ENCODE data around the gene SRSF12.
"Not testable (repeated sequence)": the region's sequence is repeated elsewhere in the genome, so short reads cannot be mapped to it uniquely, and the experiment has no call there.

The SRSF12 gene

DNA sequence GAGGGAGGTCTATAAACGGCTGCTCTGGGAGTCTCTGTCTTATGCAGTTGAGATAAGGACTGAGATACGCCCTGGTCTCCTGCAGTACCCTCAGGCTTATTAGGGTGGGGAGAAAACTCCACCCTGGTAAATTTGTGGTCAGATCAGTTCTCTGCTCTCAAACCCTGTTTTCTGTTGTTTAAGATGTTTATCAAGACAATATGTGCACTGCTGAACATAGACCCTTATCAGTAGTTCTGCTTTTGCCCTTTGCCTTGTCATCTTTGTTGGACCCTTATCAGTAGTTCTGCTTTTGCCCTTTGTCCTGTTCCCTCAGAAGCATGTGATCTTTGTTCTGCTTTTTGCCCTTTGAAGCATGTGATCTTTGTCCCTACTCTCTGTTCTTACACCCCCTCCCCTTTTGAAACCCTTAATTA, 10.4 kb upstream of the SRSF12 start:
- DNase-seq (ENCODE audit: low read depth) = not testable (repeated sequence)

DNA sequence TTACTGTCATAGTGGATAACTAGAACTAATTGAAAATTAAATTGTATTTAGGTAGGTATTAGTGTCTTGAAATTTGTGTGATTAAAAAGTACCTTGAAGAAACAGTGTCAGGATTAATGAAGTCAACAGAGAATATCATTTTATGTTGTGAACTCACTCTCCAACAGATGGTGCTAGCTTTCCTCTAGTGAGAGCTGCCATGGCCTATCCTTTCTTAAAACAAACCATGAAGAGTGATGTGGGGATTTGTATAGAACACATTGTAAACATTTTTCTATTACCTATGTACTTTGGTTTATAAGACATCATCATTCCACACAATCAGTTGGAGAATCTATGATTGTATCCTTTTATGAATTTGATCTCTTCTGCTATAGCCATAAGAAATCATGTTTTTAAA, 4.8 kb upstream of the SRSF12 start:
- DNase-seq (ENCODE audit: low read depth) = no peak

- no peak for DNase-seq (ENCODE audit: low read depth)
These were observed 4.1 kb upstream of the SRSF12 start for GRCh38 chr6:89121934-89122333.

DNA sequence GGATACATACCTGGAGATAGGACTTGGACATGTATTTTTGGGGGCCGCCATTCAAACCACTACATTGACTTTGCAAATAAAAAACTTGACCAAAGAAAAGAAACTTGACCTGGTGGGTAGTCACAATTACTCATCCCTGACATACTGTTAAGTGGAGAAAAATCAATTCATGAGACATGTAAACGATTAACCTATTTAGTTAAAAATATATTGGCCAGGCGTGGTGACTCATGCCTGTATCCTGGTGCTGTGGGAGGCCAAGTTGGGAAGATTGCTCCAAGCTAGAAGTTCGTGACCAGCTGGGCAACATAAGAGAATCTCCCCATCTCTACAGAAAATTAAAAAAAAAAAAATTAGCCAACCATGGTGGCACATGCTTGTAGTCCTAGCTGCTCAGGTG, 2.5 kb upstream of the SRSF12 start:
- DNase-seq (ENCODE audit: low read depth) = no peak

DNA sequence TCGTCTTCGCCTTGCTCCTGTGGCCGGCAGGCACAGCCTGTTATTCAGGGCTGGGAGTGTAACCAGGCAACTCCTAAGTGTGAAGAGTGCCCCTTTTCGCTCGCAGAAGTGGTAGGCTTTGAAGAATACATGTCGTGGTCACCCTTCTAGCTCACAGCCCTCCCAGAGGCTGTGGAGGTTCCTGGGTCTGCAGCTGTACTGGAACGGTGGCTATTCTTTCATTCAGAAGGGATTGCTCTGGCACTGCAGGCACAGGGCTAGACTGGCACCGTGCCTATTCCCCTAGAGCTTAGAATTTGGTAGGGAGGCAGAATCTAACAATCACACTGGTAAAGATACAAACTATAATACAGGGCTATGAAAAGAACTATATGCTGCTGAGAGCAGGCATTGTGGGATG, 1.1 kb upstream of the SRSF12 start:
- no peak for DNase-seq (ENCODE audit: low read depth)

DNA sequence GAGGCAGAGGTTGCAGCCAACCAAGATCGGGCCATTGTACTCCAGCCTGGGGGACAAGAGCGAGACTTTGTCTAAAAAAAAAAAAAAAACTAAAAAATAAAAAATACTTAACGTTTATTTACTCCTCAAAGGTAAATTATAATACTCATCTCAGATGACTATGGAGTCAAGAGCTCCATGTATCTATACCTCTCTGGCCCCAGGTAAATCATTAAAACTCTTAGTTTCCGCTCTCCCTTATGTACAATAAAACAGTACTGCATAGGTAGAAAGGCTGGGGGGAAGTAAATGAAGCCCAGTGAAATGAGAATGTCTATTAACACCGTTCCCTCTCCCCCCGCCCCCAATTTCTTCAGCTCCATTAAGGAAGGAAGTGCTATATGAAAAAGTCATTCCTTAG, 1.2 kb downstream of the SRSF12 start:
- DNase-seq (ENCODE audit: low read depth) = no peak

GRCh38 chr6:89111933-89112332, 5.9 kb downstream of the SRSF12 start:
- no peak for DNase-seq (ENCODE audit: low read depth)

DNA sequence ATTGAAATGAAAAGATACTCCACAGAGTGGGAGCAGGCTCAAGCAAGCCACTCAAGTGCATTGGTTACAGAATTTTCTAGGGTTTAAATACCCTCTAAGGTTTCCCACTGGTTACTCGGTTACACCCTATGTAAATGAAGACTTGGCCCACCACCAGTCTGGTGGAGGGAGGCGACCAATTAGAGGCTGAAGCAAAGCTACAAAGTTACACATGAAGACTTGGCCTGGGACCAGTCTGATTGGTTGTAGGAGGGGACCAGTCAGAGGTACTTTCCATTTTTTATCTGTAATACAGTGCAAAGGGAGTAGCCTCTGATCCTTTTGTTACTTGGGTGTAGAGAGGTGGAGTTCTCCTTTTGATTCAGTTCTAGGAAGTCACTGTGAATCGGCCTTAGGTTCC, 7.6 kb downstream of the SRSF12 start:
- DNase-seq (ENCODE audit: low read depth) = no peak

DNA sequence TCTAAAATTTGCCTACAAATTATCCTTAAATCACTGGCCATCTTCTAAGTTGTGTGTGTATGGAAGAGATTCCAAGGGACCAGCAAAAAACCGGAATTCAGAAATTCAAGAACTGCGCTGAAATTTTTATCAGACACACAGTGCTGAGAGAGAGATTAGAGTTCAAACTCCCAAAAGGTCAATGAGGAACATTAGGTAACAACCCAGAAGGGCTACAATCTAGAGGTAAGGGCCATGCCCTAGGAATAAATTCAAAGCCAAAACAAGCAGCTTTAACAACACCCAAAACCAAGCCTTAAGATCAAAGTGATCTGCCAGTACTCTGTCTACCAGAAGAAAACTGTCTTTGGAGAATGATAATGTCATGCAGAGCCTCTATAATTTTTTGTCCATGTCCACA, 17.8 kb downstream of the SRSF12 start:
- DNase-seq (ENCODE audit: low read depth) = no peak

- no peak for DNase-seq (ENCODE audit: low read depth)
These were observed 19.4 kb downstream of the SRSF12 start for GRCh38 chr6:89098461-89098860.

DNA sequence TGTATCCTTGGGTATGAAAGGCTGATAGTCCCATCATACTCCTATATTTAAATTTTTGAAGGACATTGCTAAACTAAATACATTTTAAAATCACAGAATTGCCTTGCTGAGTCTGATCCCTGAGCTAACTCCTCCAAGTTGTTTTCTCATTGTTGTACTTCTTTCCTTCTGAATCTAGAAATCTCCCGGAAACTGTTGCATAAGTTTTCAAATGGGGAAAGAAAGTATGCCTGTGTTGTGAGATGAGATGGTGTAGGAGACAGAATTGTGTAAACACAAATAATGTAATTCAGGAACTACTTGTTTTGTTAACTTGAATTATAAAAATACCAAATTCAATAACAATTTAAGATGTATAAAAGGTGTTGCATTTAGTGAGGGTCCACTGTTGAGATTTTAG, 30.0 kb downstream of the SRSF12 start:
- DNase-seq (ENCODE audit: low read depth) = no peak

DNA sequence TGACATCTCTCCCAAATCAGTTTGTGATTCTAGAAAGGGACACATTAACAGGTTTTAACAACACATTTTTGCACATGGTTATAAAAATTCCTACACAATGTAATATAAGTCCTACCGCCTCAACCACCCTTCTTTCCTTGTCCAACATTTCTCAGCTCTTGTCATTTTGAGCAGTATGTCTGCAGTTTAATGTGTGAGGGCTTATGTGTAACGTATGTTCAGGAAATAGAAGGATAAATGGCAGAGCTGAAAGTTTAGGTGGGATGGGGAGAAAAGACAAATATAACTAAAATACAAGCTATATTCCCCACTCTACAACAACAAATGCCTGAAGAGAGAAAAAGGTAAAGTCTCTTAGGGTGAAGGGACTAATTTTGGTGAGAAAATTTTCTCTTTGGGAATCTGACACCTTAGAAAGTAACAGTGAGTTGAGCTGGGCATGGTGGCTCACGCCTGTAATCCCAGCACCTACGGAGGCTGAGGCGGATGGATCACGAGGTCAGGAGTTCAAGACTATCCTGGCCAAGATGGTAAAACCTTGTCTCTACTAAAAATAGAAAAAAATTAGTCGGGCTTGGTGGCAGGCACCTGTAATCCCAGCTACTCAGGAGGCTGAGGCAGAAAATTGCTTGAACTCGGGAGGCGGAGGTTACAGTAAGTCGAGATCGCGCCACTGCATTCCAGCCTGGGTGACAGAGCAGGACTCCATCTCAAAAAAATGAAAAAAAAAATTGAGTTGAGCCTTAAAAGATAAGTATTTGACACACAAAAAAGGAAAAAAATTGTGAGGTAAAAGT, 32.3 kb downstream of the SRSF12 start:
- DNase-seq (ENCODE audit: low read depth) = no peak

GRCh38 chr6:89084954-89085353, 32.9 kb downstream of the SRSF12 start:
- DNase-seq (ENCODE audit: low read depth) = no peak

DNA sequence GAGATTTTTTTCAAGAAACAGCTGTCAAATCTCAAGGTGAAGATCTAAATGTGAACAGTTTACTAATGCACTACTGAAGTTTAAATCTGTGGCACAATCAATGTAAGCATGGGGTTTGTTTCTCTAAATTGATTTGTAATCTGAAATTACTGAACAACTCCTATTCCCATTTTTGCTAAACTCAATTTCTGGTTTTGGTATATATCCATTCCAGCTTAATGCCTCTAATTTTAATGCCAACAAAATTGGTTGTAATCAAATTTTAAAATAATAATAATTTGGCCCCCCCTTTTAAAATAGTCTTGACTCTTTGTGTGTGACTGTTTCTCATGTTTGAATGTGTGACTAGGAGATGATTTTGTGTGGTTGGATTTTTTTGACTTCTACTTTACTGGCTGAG, 33.3 kb downstream of the SRSF12 start:
- no peak for DNase-seq (ENCODE audit: low read depth)

- no peak for DNase-seq (ENCODE audit: low read depth)
These were observed 35.4 kb downstream of the SRSF12 start for GRCh38 chr6:89082486-89082891.

DNA sequence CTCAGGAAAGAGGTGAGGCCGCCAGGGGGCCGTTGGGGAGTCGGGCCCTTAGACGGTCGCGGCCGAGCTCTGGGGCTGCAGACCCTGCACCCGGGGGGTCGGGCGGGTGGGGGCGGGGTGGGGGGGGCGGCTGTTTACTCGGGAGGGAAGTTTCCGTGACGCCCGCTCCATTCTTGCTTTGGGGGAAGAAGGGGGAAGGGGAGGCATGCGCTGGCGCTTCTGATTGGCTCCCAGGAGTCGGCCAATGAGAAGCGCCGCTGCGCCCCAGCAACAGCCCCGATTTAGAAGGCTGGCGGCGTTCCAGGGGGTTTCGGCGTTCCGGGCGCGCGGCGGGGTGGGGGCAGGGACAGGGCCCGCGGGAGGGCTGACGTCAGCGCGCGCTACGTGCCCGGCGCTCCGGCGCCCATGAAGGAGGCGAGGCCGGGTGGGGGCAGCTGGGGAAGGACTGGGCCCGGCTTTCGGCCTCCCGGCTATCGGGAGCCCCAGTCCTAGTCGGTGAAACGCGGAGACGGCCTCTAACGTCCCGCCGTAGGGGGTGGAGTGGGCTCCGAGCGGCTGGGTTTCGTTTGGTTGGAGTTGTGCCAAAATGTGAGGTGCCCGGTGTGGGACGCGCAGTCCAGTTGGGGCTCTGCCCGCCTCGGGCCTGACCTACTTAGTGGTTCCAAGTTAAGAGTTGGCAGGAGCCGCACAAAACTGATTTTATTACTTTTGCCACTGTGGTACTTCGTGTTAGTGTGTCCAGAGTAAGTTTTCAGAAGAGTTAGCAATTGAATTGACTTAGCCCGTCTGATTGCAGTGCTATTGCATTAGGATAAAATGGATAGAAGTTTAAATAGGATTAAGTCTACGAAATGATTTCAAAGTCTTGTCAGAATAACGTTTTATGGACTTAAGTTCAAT, 36.2 kb downstream of the SRSF12 start:
- peak; percentile 96 for DNase-seq (ENCODE audit: low read depth)

DNA sequence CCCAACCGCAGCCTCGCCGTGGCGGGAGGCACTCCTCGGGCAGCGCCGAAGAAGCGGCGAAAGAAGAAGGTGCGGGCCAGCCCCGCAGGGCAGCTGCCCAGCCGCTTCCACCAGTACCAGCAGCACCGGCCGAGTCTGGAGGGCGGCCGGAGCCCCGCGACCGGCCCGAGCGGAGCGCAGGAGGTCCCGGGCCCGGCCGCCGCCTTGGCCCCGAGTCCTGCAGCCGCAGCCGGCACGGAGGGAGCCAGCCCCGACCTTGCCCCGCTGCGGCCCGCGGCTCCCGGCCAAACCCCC, 36.8 kb downstream of the SRSF12 start:
- no peak for DNase-seq (ENCODE audit: low read depth)

- DNase-seq (ENCODE audit: low read depth) = peak; percentile 98
These were observed 37.4 kb downstream of the SRSF12 start, which contains the start of gene PNRC1 for GRCh38 chr6:89080281-89081128. TSS of gene PNRC1 (plus strand) at chr6:89080751. CDS start at chr6:89080895, 144 bp downstream.

DNA sequence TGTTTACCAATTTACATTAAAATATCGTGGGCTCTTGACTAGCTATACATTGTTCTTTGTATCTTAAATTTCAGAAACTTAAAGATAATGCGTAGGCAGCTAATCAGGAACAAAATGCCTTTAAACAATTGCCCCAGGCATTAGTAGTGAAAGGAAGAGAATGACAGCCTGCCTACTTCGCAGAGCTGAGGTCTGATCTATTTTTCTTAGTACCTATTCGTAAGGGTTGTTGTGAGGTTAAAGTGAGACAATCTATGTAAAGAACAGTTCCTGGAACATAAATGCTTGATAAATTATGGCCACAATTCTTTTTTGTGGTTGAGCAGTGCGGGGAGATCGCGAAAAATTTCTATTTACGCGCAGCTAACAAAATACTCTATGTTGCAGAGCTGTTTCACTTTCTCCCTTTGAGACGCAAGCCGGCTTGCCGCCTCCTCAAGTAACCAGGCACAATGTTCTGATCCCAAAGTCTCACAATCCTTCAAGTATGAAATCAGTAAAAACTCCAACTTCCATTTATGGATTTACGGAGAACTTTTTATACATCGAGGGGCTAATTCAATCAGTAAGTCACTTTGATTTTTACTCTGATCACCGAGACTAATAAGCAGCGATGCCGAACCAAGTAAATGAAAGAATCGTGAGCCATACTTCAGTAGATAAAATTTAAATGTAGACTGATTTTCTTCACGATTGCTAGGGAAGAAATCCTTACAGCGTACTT, 38.2 kb downstream of the SRSF12 start:
- DNase-seq (ENCODE audit: low read depth) = peak; percentile 50

- no peak for DNase-seq (ENCODE audit: low read depth)
These were observed 44.0 kb downstream of the SRSF12 start for GRCh38 chr6:89073840-89074239.

- DNase-seq (ENCODE audit: low read depth) = no peak
These were observed 44.8 kb downstream of the SRSF12 start for GRCh38 chr6:89073014-89073620.

All from stromal cell of bone marrow (primary cell).